C4-2B (cell line): ENCODE data around the gene RAB6B.

ENCODE experiments used
- H3K27ac ChIP-seq: fragments of 450-650 bp; 2 replicates; pipeline ENCODE4 v1.5.1; 2017
- ZFX ChIP-seq: fragments of 450-650 bp; IDR thresholded peaks from 2 replicates; pipeline ENCODE4 v1.6.1; 2017
- TF ChIP-seq, protein P1 (sequence below): fragments of 450-650 bp; conservative IDR thresholded peaks from 2 replicates; pipeline ENCODE4 v1.5.1; 2017; ENCODE audit warnings: mild to moderate bottlenecking

The RAB6B gene

DNA sequence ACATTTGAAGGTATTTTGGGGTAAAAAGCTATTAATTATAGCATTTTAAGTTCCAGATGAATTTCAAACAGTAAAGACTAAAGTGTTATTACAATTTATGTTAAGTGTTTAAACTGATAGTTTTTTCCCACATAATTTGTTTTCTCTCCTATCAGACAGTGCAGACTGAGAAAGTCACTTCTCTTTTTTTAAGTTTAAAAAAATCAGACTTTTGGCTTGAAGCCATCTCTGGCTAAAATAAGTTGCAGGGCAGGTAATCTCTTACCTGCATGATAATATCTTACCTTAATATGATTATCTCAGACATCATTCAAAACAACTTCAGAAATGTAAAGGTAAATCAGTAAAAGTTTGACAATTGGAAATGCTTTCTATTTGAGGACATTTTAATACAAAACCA lies 21.5 kb upstream of the RAB6B start:
- no peak overlapping the region for H3K27ac ChIP-seq
- TF ChIP-seq ZFX, result no peak
- TF ChIP-seq, protein P1, sequence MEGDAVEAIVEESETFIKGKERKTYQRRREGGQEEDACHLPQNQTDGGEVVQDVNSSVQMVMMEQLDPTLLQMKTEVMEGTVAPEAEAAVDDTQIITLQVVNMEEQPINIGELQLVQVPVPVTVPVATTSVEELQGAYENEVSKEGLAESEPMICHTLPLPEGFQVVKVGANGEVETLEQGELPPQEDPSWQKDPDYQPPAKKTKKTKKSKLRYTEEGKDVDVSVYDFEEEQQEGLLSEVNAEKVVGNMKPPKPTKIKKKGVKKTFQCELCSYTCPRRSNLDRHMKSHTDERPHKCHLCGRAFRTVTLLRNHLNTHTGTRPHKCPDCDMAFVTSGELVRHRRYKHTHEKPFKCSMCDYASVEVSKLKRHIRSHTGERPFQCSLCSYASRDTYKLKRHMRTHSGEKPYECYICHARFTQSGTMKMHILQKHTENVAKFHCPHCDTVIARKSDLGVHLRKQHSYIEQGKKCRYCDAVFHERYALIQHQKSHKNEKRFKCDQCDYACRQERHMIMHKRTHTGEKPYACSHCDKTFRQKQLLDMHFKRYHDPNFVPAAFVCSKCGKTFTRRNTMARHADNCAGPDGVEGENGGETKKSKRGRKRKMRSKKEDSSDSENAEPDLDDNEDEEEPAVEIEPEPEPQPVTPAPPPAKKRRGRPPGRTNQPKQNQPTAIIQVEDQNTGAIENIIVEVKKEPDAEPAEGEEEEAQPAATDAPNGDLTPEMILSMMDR, result no peak

DNA sequence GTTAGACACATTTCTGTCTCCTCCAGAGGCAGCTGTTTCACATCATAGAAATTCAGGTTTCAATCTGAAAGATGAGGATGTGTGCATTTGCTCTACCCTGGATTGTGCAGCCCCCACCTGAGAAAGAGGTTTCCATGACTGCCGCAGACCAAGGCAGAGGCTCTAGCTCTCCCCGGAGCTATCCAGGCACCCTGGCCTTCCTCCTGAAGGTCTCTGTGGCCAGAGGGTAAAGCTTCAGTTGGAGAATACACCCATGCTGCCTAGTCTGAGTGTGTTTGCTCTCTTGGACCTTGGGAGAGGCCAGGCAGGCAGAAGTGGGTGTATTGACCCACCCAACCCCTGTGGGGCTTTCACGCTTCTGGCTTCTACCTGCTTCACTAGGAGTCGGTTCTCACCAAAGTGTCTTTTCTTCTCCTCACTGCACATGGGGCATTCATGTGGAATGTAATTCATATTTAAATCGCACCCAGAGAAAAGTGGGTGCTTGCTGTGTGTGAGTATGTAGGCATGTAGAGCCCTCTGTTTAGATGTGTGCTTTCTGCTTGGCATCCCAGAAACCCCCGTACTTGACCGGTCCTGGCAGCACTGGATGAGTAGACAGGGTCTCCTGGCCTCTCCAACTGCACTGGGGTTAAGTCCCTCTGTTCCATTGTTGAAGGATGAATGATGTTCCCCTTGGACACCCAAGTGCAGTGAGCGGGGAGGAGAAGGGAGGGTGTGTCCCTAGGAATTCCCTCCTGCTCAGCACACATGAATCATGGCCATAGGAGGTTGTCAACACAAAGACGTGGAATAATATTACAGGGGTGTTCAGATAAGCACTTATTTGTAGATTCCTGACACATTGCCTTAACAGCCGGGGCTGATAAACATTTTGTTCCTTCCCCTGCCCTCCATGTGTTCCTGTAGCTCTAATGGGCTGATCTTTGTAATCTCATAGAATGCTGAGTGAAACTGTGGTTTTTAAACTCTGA lies 20.3 kb upstream of the RAB6B start:
- no peak for TF ChIP-seq ZFX
- TF ChIP-seq, protein P1, result no peak
- H3K27ac ChIP-seq, result no peak overlapping the region

DNA sequence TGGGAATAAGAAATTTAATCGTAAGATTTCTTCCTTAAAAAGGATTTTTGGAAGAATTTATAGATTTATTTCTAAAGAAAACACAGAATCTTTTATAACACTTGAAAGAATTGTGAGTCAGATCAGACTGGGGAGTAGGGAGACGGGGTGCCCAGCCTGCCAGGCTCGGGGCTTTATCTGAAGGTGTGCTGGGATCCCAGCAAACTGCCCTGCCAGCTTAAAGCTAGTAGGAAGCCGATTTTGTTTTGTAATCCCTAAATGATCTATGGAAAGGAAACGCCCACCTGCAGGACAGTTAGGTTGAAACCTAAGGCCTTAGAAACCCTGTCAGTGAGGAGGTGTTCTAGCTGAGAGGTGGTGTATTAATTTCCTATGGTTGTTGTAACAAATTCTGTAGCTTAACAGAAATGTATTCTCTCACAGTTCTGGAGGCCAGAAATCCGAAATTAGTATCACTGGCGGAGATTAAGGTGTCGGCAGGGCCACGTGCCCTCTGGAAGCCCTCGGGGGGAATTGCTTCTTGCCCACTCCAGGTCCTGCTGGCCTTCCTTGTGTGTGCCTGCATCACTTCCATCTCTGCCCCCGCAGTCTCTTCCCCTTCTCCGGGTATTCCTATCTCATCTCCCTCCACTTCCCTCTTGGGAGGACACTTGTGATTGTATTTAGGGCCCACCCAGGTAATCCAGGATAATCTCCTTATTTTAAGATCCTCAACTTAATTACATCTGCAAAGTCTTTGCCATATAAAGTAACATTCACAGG lies 19.3 kb upstream of the RAB6B start:
- TF ChIP-seq ZFX, result no peak
- no peak overlapping the region for H3K27ac ChIP-seq

DNA sequence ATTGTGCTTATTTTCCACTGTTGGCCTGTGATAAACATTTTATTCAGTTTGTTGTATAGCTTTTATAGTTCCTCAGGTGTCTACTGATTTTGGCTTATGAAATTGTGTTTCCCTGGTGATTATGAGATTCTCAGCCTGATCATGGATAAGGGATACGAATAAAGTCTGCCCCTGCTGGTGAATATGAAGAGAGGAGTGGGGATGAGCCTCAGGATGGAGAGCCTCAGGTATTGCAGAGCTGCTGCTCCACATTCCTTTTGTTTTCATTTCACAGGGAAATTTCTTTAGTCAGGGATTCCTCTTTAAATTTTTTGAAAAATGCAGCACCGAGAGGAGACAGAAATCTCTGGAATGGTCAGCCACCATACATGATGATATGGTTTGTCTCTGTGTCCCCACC lies 14.7 kb upstream of the RAB6B start:
- H3K27ac ChIP-seq, result no peak overlapping the region
- TF ChIP-seq, protein P1, result peak; percentile 56
- no peak for TF ChIP-seq ZFX

DNA sequence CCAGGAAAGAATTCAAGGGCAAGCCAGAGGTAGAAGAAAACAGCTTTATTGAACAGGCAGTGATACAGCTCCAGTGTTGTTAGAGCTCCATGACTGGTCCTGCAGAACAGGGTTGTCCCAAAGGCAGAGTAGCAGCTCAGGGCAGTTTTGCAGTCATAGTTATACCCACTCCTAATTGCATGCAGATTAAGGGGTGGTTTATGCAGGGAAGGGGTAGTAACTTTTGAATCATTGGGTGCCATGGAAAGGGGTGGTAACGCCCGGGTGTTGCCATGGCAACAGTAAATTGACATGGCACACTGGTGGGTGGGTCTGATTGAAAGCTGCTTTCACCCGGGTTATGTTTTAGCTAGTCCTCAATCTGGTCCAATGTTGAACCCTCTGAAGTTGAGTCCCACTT lies 9.7 kb upstream of the RAB6B start:
- TF ChIP-seq, protein P1, result no peak
- TF ChIP-seq ZFX, result no peak
- H3K27ac ChIP-seq, result no peak overlapping the region

DNA sequence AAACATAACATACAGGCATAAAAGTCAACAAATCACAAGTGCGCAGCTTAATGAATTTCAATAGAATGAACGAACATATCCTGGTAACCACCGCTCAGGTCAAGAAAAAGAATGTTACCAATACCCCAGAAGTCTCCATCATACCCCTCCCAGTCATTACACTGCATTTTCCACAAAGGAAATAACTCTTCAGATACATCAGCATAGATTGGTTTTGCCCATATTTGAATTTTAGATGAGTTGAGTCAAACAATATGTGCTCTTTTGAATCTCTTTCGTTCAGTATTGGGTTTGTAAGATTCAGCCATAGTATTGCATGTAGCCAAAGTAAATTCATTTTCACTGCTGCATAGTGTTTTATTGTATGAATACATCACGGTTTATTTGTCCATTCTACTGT lies 6.2 kb upstream of the RAB6B start:
- no peak overlapping the region for H3K27ac ChIP-seq
- TF ChIP-seq, protein P1, result no peak
- no peak for TF ChIP-seq ZFX

DNA sequence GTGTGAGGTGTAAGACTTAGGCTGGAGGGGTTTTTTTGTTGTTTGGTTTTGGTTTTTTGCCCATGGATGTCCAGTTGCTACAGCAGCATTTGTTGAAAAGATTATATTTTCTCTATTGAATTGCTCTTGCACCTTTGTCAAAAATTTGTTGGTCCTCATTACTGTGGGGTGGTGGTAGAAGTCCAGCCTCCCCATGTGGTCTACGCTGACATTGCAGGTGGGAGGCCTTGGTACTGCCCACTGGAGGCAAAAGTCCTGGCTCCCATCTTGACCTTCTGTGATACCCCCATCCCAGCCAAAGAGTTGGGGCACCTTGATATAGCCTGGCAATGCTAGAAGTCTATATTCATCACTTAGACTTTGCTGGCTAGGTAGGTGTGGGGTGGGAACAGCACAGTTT lies 5.4 kb upstream of the RAB6B start:
- no peak overlapping the region for H3K27ac ChIP-seq
- no peak for TF ChIP-seq ZFX
- TF ChIP-seq, protein P1, result 0 out of 2 replicates have a peak, but pooled peaks have one; percentile 12
